Transverse colon (tissue), 4 donors: ENCODE measurements around the gene AVPR2. TPM values are rescaled to one million over a fixed set of nuclear protein-coding genes. Genes with fewer than 3 reads are reported as not detected.

Experiments used
- DNase-seq: peaks from one replicate; pipeline ENCODE4 v3.0.0-alpha.2; 2019
- H3K27ac ChIP-seq, 4 donors: fragments of 200-600 bp; sonication (generic); 2 replicates each; pipeline ENCODE4 v1.5.1; 2016 to 2018; ENCODE audit warnings: inconsistent platforms in 4 of 4
- H3K27me3 ChIP-seq: fragments of 200-600 bp; sonication (generic); 2 replicates; pipeline ENCODE4 v1.5.1; 2017; ENCODE audit warnings: inconsistent platforms
- H3K36me3 ChIP-seq, 4 donors: fragments of 200-600 bp; sonication (generic); 2 replicates each; pipeline ENCODE4 v1.5.1; 2017 to 2019; ENCODE audit warnings: inconsistent platforms in 4 of 4
- H3K4me1 ChIP-seq, 4 donors: fragments of 200-600 bp; sonication (generic); 2 replicates each; pipeline ENCODE4 v1.5.1; 2017 to 2020; ENCODE audit warnings: inconsistent platforms in 4 of 4
- H3K4me3 ChIP-seq, 4 donors: fragments of 200-600 bp; sonication (generic); 1 replicate in 1 of 4; 2 replicates in 3 of 4; pipeline versions ENCODE4 v1.5.1 to v1.6.1; 2017 to 2019; ENCODE audit warnings: inconsistent platforms in 4 of 4
- H3K9me3 ChIP-seq, 2 donors: fragments of 200-600 bp; sonication (generic); 2 replicates each; pipeline ENCODE4 v1.5.1; 2017 to 2019; ENCODE audit warnings: inconsistent platforms in 2 of 2
- EP300 ChIP-seq: sonication (generic); formaldehyde crosslinking; IDR thresholded peaks from one replicate; pipeline ENCODE4 v1.6.1; 2017; ENCODE audit warnings: antibody characterized with exemption, low read depth
- POLR2A ChIP-seq: fragments of 450-650 bp; IDR thresholded peaks from one replicate; pipeline ENCODE4 v1.6.1; 2016; ENCODE audit warnings: antibody characterized with exemption, mild to moderate bottlenecking, moderate library complexity
- POLR2AphosphoS5 ChIP-seq, 3 donors: sonication (generic); formaldehyde crosslinking; IDR thresholded peaks; one replicate each; pipeline ENCODE4 v1.6.1; 2016; ENCODE audit warnings: antibody characterized with exemption in 3 of 3
- WGBS, 2 donors: methylation state at CpG; one replicate each; pipeline ENCODE4 v1.1.5; 2018; ENCODE audit warnings: low coverage in 1 of 2; 5-methylcytosine and 5-hydroxymethylcytosine counted together
- in situ Hi-C, 4 donors: fragments of 200-750 bp; cut with MboI; loops; one replicate each; pipeline versions ENCODE4 v1.15.0 to v1.15.1; 2017; ENCODE audit warnings: low sequenced_read_pairs in 3 of 4, low pct_ligation_motif_present in 1 of 4, low pct_unique_long_range_greater_than_20kb in 1 of 4
- intact Hi-C: fragments of 100-400 bp; cut with DNase I; formaldehyde crosslinking; loops from one replicate; pipeline ENCODE4 v1.15.1; 2023; ENCODE audit warnings: low total_unique reads
- total RNA-seq, 4 donors: library from RNA; depleted of rRNA; stranded (reverse); fragments of >200 nt; gene quantifications; one replicate each; pipeline ENCODE4 v1.1.0, GENCODE V29; 2016
- TF ChIP-seq, protein P1 (sequence below), 5 experiments: fragments of 200-600 bp in 3 of 5; fragments of 450-650 bp in 2 of 5; sonication (generic) in 3 of 5; IDR thresholded peaks; 1 replicate in 2 of 5; 2 replicates in 3 of 5; pipeline ENCODE4 v1.5.1; 2016 to 2017; ENCODE audit warnings: antibody characterized with exemption in 5 of 5, inconsistent platforms in 3 of 5, mild to moderate bottlenecking in 2 of 5, moderate library complexity in 1 of 5

AVPR2 gene
- total RNA-seq, 4 donors from 2014 or later = 0.41 to 72.2 (median 9.8) TPM; not detected in 1

DNA sequence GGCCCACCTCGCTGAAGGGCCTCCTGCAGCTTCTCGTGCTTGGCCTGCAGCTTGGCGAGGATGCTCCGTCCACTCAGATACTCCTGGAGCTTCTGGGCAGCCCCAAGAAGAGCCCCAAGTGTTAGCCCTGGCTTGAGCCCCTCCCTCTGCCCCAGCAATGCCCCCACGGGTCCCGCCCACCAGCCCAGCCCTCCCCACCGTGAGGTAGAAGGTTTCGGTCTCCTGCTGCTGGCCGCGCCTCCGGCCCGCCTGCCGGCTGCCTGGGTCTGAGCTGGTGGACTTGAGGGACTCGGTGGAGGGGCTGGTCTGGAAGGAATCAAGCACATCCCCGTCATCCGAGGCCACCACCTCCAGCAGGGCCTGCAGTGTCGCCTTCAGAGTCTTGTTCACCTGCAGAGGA lies 8.7 kb downstream of the AVPR2 start:
- WGBS, 2 donors = 85% methylated on average over 16 of the region's 17 CpGs; no CpG with 5 or more reads in 1 of the 2 donors

DNA sequence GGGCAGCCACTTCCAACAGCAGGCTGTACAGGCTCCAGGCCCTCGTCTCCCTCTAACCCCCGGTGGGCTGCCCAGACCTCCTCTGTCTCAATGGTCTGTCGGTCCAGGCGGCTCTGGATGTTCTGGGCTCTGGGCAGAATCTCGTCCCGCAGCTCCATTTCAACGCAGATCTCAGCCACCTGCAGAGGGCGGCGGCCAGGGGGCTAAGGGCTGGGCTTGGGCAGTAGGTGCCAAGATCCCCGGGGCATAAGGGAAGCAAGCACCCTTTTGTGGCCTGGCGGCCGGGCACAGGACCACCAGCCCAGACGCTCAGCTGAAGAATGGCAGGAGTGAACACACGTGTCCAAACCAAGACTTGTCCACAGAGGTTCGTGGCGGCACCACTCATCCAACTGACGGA lies 9.2 kb downstream of the AVPR2 start:
- no peaks in the 10 kb centered on the region for H3K9me3 ChIP-seq
- intact Hi-C loops (no loop called here), in situ Hi-C loops (loop anchor here in 1 of 4 donors (25.0 kb wide), 1 partner anchor 101 kb away; no protein-coding TSS in a partner anchor)
- no peaks in the 10 kb centered on the region for H3K27me3 ChIP-seq
- WGBS, 2 donors = 87% methylated on average over 17 of the region's 17 CpGs; no CpG with 5 or more reads in 1 of the 2 donors
- H3K36me3 ChIP-seq = no peaks in the 10 kb centered on the region
- no peaks in the 10 kb centered on the region for H3K4me1 ChIP-seq
- no peak for TF ChIP-seq EP300
- no peak for TF ChIP-seq POLR2AphosphoS5 (IDR thresholded peaks at IDR 0.05)
- TF ChIP-seq, protein P1, sequence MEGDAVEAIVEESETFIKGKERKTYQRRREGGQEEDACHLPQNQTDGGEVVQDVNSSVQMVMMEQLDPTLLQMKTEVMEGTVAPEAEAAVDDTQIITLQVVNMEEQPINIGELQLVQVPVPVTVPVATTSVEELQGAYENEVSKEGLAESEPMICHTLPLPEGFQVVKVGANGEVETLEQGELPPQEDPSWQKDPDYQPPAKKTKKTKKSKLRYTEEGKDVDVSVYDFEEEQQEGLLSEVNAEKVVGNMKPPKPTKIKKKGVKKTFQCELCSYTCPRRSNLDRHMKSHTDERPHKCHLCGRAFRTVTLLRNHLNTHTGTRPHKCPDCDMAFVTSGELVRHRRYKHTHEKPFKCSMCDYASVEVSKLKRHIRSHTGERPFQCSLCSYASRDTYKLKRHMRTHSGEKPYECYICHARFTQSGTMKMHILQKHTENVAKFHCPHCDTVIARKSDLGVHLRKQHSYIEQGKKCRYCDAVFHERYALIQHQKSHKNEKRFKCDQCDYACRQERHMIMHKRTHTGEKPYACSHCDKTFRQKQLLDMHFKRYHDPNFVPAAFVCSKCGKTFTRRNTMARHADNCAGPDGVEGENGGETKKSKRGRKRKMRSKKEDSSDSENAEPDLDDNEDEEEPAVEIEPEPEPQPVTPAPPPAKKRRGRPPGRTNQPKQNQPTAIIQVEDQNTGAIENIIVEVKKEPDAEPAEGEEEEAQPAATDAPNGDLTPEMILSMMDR (IDR thresholded peaks at IDR 0.05) = no peak
- no peak for TF ChIP-seq POLR2A
- no peak for DNase-seq
- H3K4me3 ChIP-seq = no peak overlapping the region
- H3K27ac ChIP-seq = no peak overlapping the region

More for the DNA sequence above, 8.7 kb downstream of the AVPR2 start:
- Histone ChIP-seq H3K9me3 (no peaks in the 10 kb centered on the region), H3K4me1 (no peaks in the 10 kb centered on the region), H3K36me3 (no peaks in the 10 kb centered on the region), H3K27me3 (no peaks in the 10 kb centered on the region), H3K27ac (no peak overlapping the region), H3K4me3 (no peak overlapping the region)
- intact Hi-C loops (no loop called here), in situ Hi-C loops (loop anchor here in 1 of 4 donors (25.0 kb wide), 1 partner anchor 101 kb away; no protein-coding TSS in a partner anchor)
- TF ChIP-seq EP300 (no peak), POLR2AphosphoS5 (IDR thresholded peaks at IDR 0.05) (no peak), POLR2A (no peak)
- TF ChIP-seq, protein P1 (IDR thresholded peaks at IDR 0.05) = no peak
- DNase-seq = no peak

DNA sequence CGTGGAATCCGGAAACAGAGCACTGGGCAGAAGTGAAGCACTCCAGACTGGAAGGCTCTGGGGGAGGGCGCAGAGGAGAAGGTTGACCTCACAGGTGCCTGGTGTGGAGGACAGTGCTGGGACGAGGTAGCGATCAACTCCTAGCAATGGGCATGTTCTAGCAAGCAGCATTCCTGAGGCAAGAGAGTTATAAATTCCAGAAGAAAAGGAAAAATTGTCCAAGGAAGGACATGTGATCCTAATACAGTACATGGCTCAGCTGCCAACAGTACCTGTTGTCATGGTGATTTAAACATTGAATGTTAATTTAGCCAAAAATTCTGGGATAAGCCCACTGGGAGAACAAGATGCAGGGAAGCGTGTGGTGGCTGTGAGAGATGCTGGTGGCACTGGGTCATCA lies 13.4 kb downstream of the AVPR2 start:
- WGBS, 2 donors = 92% methylated on average over 6 of the region's 6 CpGs; no CpG with 5 or more reads in 1 of the 2 donors
- TF ChIP-seq EP300 = no peak
- TF ChIP-seq, protein P1 (IDR thresholded peaks at IDR 0.05) = no peak
- no peak for TF ChIP-seq POLR2AphosphoS5 (IDR thresholded peaks at IDR 0.05)
- TF ChIP-seq POLR2A = no peak
- in situ Hi-C loops = loop anchor here in 1 of 4 donors (25.0 kb wide), 1 partner anchor 106 kb away; no protein-coding TSS in a partner anchor
- Histone ChIP-seq H3K27ac (no peak overlapping the region), H3K36me3 (no peaks in the 10 kb centered on the region), H3K4me3 (no peak overlapping the region), H3K9me3 (no peaks in the 10 kb centered on the region), H3K4me1 (peaks cover 0 to 19% (median 0%) of the 10 kb centered on the region in 4 donors), H3K27me3 (no peaks in the 10 kb centered on the region)
- intact Hi-C loops = no loop called here
- no peak for DNase-seq

DNA sequence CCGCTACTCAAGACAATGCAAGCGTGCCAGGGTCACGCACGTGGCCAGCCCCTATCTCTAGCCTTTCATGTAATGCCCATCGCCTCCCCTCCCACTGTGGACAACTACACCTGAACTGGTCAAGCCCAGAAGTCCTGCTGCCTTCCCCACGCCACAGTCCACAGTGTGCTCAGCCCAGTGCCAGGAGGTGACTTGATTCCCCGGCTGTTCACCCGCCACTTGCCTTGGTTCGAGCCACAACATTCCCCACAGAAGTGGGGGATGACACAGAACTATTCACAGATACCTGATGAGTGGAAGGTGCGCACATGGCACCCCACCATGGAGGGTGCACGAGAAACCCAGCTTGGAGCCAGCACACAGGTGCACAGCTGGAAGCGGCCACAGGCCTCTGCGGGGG lies 14.8 kb downstream of the AVPR2 start:
- Histone ChIP-seq H3K4me1 (peaks cover 0 to 25% (median 3%) of the 10 kb centered on the region in 4 donors), H3K27ac (no peak overlapping the region), H3K36me3 (no peaks in the 10 kb centered on the region), H3K9me3 (no peaks in the 10 kb centered on the region), H3K27me3 (no peaks in the 10 kb centered on the region), H3K4me3 (no peak overlapping the region)
- DNase-seq = no peak
- in situ Hi-C loops (loop anchor here in 1 of 4 donors (25.0 kb wide), 1 partner anchor 107 kb away; no protein-coding TSS in a partner anchor), intact Hi-C loops (no loop called here)
- no peak for TF ChIP-seq POLR2A
- WGBS, 2 donors = 94% methylated on average over 11 of the region's 13 CpGs; no CpG with 5 or more reads in 1 of the 2 donors
